HepG2 (cell line): ENCODE results near the gene TFF2. TPM values are rescaled to one million over a fixed set of nuclear protein-coding genes. Genes with fewer than 3 reads are reported as not detected.

ENCODE experiments used
- ATAC-seq: fragments of 200-7000 bp; cut with Tn5 transposase; 3 replicates; pipeline ENCODE4 v1.9.1; 2020; ENCODE audit warnings: mild to moderate bottlenecking, moderate library complexity
- BruUV-seq: library from RNA; stranded (reverse); fragments of 400-500 nt; replicated peaks from 2 replicates; lab custom pipeline; 2021; lab: Mats Ljungman, UMichigan
- CTCF ChIA-PET: fragments of 300-600 bp; formaldehyde crosslinking; extraction: SDS; loops from one replicate; lab custom pipeline; 2021; ENCODE audit warnings: low total read pairs, inconsistent platforms, low intra/inter-chr PET ratio; lab: Yijun Ruan, JAX
- POLR2A ChIA-PET: fragments of 350-600 bp; sonication (Branson Sonifier 250); formaldehyde crosslinking; loops from one replicate; lab custom pipeline; 2020; ENCODE audit warnings: antibody characterized with exemption, inconsistent platforms; lab: Yijun Ruan, JAX
- DNase-seq: peaks from one replicate; pipeline ENCODE4 v3.0.0-alpha.2; 2015; ENCODE audit warnings: low spot score
- FAIRE-seq: peaks from 3 replicates; lab custom pipeline; 2011; peaks lifted over from hg19 to GRCh38; lab: Jason Lieb, UNC
- H2AFZ ChIP-seq: one replicate; pipeline ENCODE4 v1.6.1; 2011; ENCODE audit warnings: low read length, inconsistent platforms
- H3K27ac ChIP-seq: fragments of 300-600 bp; 3 replicates; pipeline ENCODE4 v1.8.0; 2011; ENCODE audit warnings: mixed run types, mild to moderate bottlenecking, mixed read lengths, low read length, inconsistent platforms; ENCODE audit not compliant: insufficient read depth; ENCODE audit errors: extremely low read length
- H3K27me3 ChIP-seq, 2 experiments: fragments of 200-600 bp in 1 of 2; 2 replicates in 1 of 2; 3 replicates in 1 of 2; pipeline versions ENCODE4 v1.6.0 to v1.8.0; 2011; ENCODE audit warnings: low read length in 2 of 2, mild to moderate bottlenecking in 2 of 2, moderate library complexity in 2 of 2, inconsistent platforms in 1 of 2; ENCODE audit not compliant: insufficient read depth in 2 of 2, control insufficient read depth in 1 of 2
- H3K36me3 ChIP-seq, 2 experiments: fragments of 200-600 bp in 1 of 2; replicated peaks in 1 of 2; 2 replicates in 1 of 2; 3 replicates in 1 of 2; pipeline versions ENCODE4 v1.5.1 to v1.8.0; 2011; ENCODE audit warnings: low read length in 2 of 2, inconsistent platforms in 1 of 2; ENCODE audit not compliant: insufficient read depth in 2 of 2, control insufficient read depth in 1 of 2
- H3K4me1 ChIP-seq: 2 replicates; pipeline ENCODE4 v1.5.1; 2012; ENCODE audit warnings: low read length, inconsistent platforms; ENCODE audit not compliant: insufficient read depth
- H3K4me2 ChIP-seq: 2 replicates; pipeline ENCODE4 v1.6.0; 2011; ENCODE audit warnings: low read depth, low read length, inconsistent platforms
- H3K4me3 ChIP-seq, 3 experiments: fragments of 200-600 bp in 1 of 3; sonication (generic), shearing (Covaris generic) in 1 of 3; replicated peaks in 1 of 3; 2 replicates each; pipeline ENCODE4 v1.5.1; 2011 to 2016; ENCODE audit warnings: low read length in 3 of 3, inconsistent platforms in 2 of 3, low read depth in 2 of 3, mild to moderate bottlenecking in 2 of 3, control low read depth in 1 of 3, mixed read lengths in 1 of 3; ENCODE audit not compliant: insufficient read depth in 1 of 3
- H3K79me2 ChIP-seq: one replicate; pipeline ENCODE4 v1.6.1; 2011; ENCODE audit warnings: low read length, inconsistent platforms; ENCODE audit not compliant: insufficient read depth
- H3K9ac ChIP-seq: 2 replicates; pipeline ENCODE4 v1.6.0; 2011; ENCODE audit warnings: mild to moderate bottlenecking, low read depth, low read length, inconsistent platforms; ENCODE audit not compliant: insufficient read depth
- H3K9me3 ChIP-seq: 2 replicates; pipeline ENCODE4 v1.5.1; 2012; ENCODE audit warnings: mild to moderate bottlenecking, low read length
- H4K20me1 ChIP-seq: 2 replicates; pipeline ENCODE4 v1.6.0; 2011; ENCODE audit warnings: inconsistent platforms, mild to moderate bottlenecking, low read length, moderate library complexity; ENCODE audit not compliant: insufficient read depth
- AHDC1 ChIP-seq: sonication (generic); formaldehyde crosslinking; IDR thresholded peaks from 2 replicates; pipeline ENCODE4 v1.5.1; 2020; ENCODE audit warnings: mild to moderate bottlenecking, missing genetic modification reagents, borderline replicate concordance
- HNRNPK ChIP-seq: fragments of 200-400 bp; formaldehyde crosslinking; IDR thresholded peaks from 2 replicates; pipeline ENCODE4 v1.6.1; 2018; ENCODE audit warnings: low read length, low read depth, moderate library complexity, mild to moderate bottlenecking; ENCODE audit not compliant: poor library complexity, severe bottlenecking
- PHF21A ChIP-seq: sonication (generic); formaldehyde crosslinking; IDR thresholded peaks from 2 replicates; pipeline ENCODE4 v1.5.0; 2020; ENCODE audit warnings: mild to moderate bottlenecking, missing genetic modification reagents
- RAD51 ChIP-seq: fragments of 450-650 bp; IDR thresholded peaks from 2 replicates; pipeline ENCODE4 v1.6.1; 2016; ENCODE audit warnings: borderline replicate concordance
- SMC3 ChIP-seq: IDR thresholded peaks from 2 replicates; pipeline ENCODE4 v1.6.1; 2011; ENCODE audit warnings: low read length, improper control_type of control experiment
- TARDBP ChIP-seq: sonication (generic); formaldehyde crosslinking; IDR thresholded peaks from 2 replicates; pipeline ENCODE4 v1.8.0; 2022; ENCODE audit warnings: mild to moderate bottlenecking, missing genetic modification reagents
- ZBTB21 ChIP-seq: sonication (generic); formaldehyde crosslinking; IDR thresholded peaks from 2 replicates; pipeline ENCODE4 v1.4.0; 2020; ENCODE audit warnings: missing genetic modification reagents
- ZNF510 ChIP-seq: sonication (generic); formaldehyde crosslinking; IDR thresholded peaks from 2 replicates; pipeline ENCODE4 v1.4.0; 2020; ENCODE audit warnings: low read depth, mild to moderate bottlenecking, missing genetic modification reagents
- ZNF569 ChIP-seq: sonication (generic); formaldehyde crosslinking; IDR thresholded peaks from 2 replicates; pipeline ENCODE4 v1.5.0; 2020; ENCODE audit warnings: mild to moderate bottlenecking, missing genetic modification reagents, moderate library complexity, borderline replicate concordance
- ZNF577 ChIP-seq: sonication (generic); formaldehyde crosslinking; IDR thresholded peaks from 2 replicates; pipeline ENCODE4 v1.4.0; 2020; ENCODE audit warnings: mild to moderate bottlenecking, low read depth, missing genetic modification reagents, borderline replicate concordance
- WGBS: methylation state at CpG from one replicate; pipeline ENCODE4 v1.1.6; 2017; ENCODE audit warnings: low lambda C conversion rate; 5-methylcytosine and 5-hydroxymethylcytosine counted together
- in situ Hi-C: cut with HindIII; loops from 2 replicates; pipeline ENCODE4 v1.10.0; 2017; ENCODE audit warnings: low pct_unique_long_range_greater_than_20kb; ENCODE audit not compliant: extremely low pct_ligation_motif_present
- intact Hi-C: fragments of 100-400 bp; cut with micrococcal nuclease; formaldehyde crosslinking; loops from one replicate; pipeline ENCODE4 v1.10.0; 2022; ENCODE audit not compliant: unreplicated experiment
- polyA plus RNA-seq, 8 experiments: library from polyadenylated mRNA; depleted of rRNA in 3 of 8; stranded (reverse) in 7 of 8; unstranded in 1 of 8; fragments of >200 nt; fragmentation: Illumina TruSeq in 4 of 8; extraction: Trizol in 4 of 8; gene quantifications; 2 replicates each; pipeline versions ENCODE4 v1.2.1 to v1.2.3, GENCODE V29; 2011 to 2016; ENCODE audit warnings: low read depth in 4 of 8, missing spikeins in 1 of 8, mixed read lengths in 1 of 8; ENCODE audit not compliant: insufficient read depth in 1 of 8
- total RNA-seq, 5 experiments: library from RNA; depleted of rRNA; stranded (reverse); fragments of >200 nt; fragmentation: Illumina TruSeq; extraction: Trizol; gene quantifications; 2 replicates each; pipeline ENCODE4 v1.2.3, GENCODE V29; 2016; ENCODE audit warnings: low read depth in 1 of 5
- TF ChIP-seq, protein P1 (sequence below): sonication (generic); formaldehyde crosslinking; IDR thresholded peaks from 2 replicates; pipeline ENCODE4 v1.4.0; 2020; ENCODE audit warnings: mild to moderate bottlenecking, missing genetic modification reagents

The TFF2 gene
- total and polyA plus RNA-seq, 2 of the 13 experiments (the other 11 are each of a cell fraction or from before 2014, with no cell fraction given) = 1.5 TPM; not detected in 1

DNA sequence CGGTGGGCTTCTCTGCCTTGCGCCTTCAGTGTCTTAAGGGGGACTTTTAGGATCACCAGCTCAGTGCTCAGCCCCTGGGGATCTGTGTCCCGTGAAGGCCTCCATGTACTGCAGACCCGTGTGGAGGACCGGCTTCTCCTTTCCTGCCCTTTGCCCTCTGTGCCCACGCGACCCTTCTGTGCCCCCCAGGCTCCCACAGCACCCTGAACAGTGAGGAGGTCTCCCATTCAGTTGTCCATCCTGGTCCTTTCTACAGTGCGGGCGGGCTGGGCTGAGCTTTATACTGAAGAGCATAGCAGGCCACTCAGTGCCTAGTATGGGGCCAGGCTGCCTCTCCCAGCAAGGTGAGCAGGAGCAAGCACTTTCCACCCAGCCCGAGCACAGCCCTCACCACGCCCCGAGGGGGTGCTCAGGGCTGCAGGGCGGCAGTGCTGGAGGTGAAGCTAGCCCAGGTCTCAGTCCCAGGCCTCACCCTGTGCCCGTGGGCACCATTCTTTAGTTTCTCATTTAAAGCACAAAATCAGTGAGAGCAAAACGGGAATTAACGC is 23.2 kb upstream of the TFF2 start:
- H3K27me3 ChIP-seq = peaks cover 0 to 1% of the 10 kb centered on the region in 2 experiments; a peak in 1 of 5 replicates
- H3K9me3 ChIP-seq = no peaks in the 10 kb centered on the region
- ChIA-PET CTCF (no interaction called here), POLR2A (no interaction called here)
- H4K20me1 ChIP-seq = no peaks in the 10 kb centered on the region
- H2AFZ ChIP-seq = no peak overlapping the region
- H3K4me1 ChIP-seq = no peaks in the 10 kb centered on the region
- in situ Hi-C loops (no loop called here), intact Hi-C loops (no loop called here)
- H3K36me3 ChIP-seq = no peaks in the 10 kb centered on the region
- FAIRE-seq = no peak
- BruUV-seq = no TSS peak
- H3K4me2 ChIP-seq = no peak overlapping the region
- 71% methylated on average over 12 of the region's 16 CpGs for WGBS
- no peak for ATAC-seq
- H3K27ac ChIP-seq = no peak overlapping the region
- no peak overlapping the region for H3K9ac ChIP-seq
- H3K4me3 ChIP-seq = no peak overlapping the region
- no peak for DNase-seq
- no peaks in the 10 kb centered on the region for H3K79me2 ChIP-seq
- TF ChIP-seq ZNF510 (CRISPR knock-in tag) = no peak
- no peak for TF ChIP-seq PHF21A
- no peak for TF ChIP-seq ZNF569
- no peak for TF ChIP-seq AHDC1
- no peak for TF ChIP-seq RAD51
- TF ChIP-seq ZBTB21 (CRISPR knock-in tag) = no peak
- no peak for TF ChIP-seq ZNF577 (CRISPR knock-in tag)
- no peak for TF ChIP-seq TARDBP (CRISPR knock-in tag)
- TF ChIP-seq HNRNPK = no peak
- no peak for TF ChIP-seq SMC3
- TF ChIP-seq, protein P1, sequence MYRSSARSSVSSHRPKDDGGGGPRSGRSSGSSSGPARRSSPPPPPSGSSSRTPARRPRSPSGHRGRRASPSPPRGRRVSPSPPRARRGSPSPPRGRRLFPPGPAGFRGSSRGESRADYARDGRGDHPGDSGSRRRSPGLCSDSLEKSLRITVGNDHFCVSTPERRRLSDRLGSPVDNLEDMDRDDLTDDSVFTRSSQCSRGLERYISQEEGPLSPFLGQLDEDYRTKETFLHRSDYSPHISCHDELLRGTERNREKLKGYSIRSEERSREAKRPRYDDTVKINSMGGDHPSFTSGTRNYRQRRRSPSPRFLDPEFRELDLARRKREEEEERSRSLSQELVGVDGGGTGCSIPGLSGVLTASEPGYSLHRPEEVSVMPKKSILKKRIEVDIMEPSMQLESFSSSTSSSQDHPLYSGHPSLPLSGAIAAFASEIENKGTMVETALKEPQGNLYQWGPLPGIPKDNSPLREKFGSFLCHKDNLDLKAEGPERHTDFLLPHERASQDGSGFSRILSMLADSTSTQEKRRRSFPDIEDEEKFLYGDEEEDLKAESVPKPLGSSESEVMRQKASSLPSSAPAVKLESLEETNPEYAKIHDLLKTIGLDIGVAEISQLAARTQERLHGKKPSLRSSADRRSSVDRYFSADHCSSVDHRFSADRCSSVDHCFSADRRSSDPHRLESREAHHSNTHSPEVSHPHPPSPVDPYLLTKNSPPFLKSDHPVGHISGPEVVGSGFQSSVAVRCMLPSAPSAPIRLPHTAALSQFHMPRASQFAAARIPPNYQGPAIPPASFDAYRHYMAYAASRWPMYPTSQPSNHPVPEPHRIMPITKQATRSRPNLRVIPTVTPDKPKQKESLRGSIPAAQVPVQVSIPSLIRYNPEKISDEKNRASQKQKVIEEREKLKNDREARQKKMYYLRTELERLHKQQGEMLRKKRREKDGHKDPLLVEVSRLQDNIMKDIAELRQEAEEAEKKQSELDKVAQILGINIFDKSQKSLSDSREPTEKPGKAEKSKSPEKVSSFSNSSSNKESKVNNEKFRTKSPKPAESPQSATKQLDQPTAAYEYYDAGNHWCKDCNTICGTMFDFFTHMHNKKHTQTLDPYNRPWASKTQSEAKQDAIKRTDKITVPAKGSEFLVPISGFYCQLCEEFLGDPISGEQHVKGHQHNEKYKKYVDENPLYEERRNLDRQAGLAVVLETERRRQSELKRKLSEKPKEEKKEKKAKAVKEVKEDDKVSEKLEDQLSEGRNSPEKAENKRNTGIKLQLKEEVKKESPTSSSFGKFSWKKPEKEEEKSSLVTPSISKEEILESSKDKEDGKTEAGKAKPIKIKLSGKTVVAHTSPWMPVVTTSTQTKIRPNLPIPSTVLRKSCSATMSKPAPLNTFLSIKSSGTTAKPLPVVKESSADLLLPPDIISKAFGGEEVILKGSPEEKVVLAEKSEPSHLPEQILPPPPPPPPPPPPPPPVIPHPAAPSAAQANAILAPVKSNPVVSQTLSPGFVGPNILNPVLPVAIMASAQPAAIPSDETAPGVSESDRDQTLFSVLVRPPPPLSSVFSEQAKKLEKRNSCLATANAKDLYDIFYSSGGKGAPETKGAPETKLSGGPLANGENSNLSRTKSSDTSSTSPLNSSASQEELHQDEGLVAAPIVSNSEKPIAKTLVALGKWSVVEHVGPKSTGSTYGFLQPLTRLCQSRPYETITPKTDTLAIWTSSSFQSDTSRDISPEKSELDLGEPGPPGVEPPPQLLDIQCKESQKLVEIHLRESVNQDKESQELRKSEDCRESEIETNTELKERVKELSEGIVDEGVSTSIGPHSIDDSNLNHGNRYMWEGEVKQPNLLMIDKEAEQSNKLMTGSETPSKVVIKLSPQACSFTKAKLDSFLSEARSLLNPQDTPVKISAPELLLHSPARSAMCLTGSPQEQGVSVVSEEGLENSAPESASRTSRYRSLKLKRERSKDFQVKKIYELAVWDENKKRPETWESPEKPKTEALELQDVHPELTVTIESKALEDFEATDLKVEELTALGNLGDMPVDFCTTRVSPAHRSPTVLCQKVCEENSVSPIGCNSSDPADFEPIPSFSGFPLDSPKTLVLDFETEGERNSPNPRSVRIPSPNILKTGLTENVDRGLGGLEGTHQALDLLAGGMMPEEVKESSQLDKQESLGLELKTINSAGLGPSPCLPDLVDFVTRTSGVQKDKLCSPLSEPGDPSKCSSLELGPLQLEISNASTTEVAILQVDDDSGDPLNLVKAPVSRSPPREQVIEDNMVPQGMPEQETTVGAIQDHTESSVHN (CRISPR knock-in tag) = no peak
